IPS-18c (cell line): ENCODE data around the gene TULP4.

Experiments
- H3K4me3 ChIP-seq: 2 replicates; pipeline ENCODE4 v1.7.0; 2013; ENCODE audit warnings: low read depth, mild to moderate bottlenecking, low read length, moderate library complexity; ENCODE audit not compliant: insufficient read depth
- H3K9me3 ChIP-seq: one replicate; pipeline ENCODE4 v1.6.1; 2013; ENCODE audit warnings: mild to moderate bottlenecking, low read length, moderate library complexity; ENCODE audit not compliant: control insufficient read depth, insufficient read depth

TULP4 gene

GRCh38 chr6:158312165-158312564, at the start of gene TULP4:
Gene TULP4 (plus strand): TSS chr6:158312465. CDS start chr6:158314017, 1,552 bp downstream.
- Histone ChIP-seq H3K9me3 (no peaks in the 10 kb centered on the region), H3K4me3 (no peak within 1 kb of the TSS)

GRCh38 chr6:158262755-158263154, 49.5 kb upstream of the TULP4 start:
- H3K9me3 ChIP-seq: peaks cover 2% of the 10 kb centered on the region
- H3K4me3 ChIP-seq: no peak overlapping the region

- Histone ChIP-seq H3K9me3 (peaks cover 2% of the 10 kb centered on the region), H3K4me3 (no peak overlapping the region)
These were observed 48.1 kb upstream of the TULP4 start for GRCh38 chr6:158264180-158264579.

GRCh38 chr6:158266131-158266530, 46.1 kb upstream of the TULP4 start:
- H3K4me3 ChIP-seq: no peak overlapping the region
- H3K9me3 ChIP-seq: no peaks in the 10 kb centered on the region

- no peak overlapping the region for H3K4me3 ChIP-seq
- H3K9me3 ChIP-seq: no peaks in the 10 kb centered on the region
These were observed 43.7 kb upstream of the TULP4 start for GRCh38 chr6:158268361-158269147.

GRCh38 chr6:158269657-158270056, 42.6 kb upstream of the TULP4 start:
- no peaks in the 10 kb centered on the region for H3K9me3 ChIP-seq
- no peak overlapping the region for H3K4me3 ChIP-seq

GRCh38 chr6:158270389-158271127, 41.7 kb upstream of the TULP4 start:
- H3K9me3 ChIP-seq: no peaks in the 10 kb centered on the region

GRCh38 chr6:158272324-158272723, 39.9 kb upstream of the TULP4 start:
- Histone ChIP-seq H3K4me3 (no peak overlapping the region), H3K9me3 (no peaks in the 10 kb centered on the region)

More at GRCh38 chr6:158270389-158271127, 41.7 kb upstream of the TULP4 start:
- H3K4me3 ChIP-seq: no peak overlapping the region

- H3K9me3 ChIP-seq: no peaks in the 10 kb centered on the region
- H3K4me3 ChIP-seq: no peak overlapping the region
These were observed 34.3 kb upstream of the TULP4 start for GRCh38 chr6:158278004-158278403.

GRCh38 chr6:158279615-158280014, 32.6 kb upstream of the TULP4 start:
- Histone ChIP-seq H3K4me3 (no peak overlapping the region), H3K9me3 (no peaks in the 10 kb centered on the region)

GRCh38 chr6:158283304-158283980, 28.8 kb upstream of the TULP4 start:
- H3K4me3 ChIP-seq: no peak overlapping the region

GRCh38 chr6:158284007-158284875, 28.0 kb upstream of the TULP4 start:
- Histone ChIP-seq H3K9me3 (no peaks in the 10 kb centered on the region), H3K4me3 (no peak overlapping the region)

More at GRCh38 chr6:158283304-158283980, 28.8 kb upstream of the TULP4 start:
- H3K9me3 ChIP-seq: no peaks in the 10 kb centered on the region

- H3K4me3 ChIP-seq: no peak overlapping the region
- H3K9me3 ChIP-seq: no peaks in the 10 kb centered on the region
These were observed 27.2 kb upstream of the TULP4 start for GRCh38 chr6:158284876-158285655.

- no peak overlapping the region for H3K4me3 ChIP-seq
- no peaks in the 10 kb centered on the region for H3K9me3 ChIP-seq
These were observed 26.6 kb upstream of the TULP4 start for GRCh38 chr6:158285656-158286021.

- H3K4me3 ChIP-seq: no peak overlapping the region
- H3K9me3 ChIP-seq: no peaks in the 10 kb centered on the region
These were observed 25.9 kb upstream of the TULP4 start for GRCh38 chr6:158286413-158286812.

- Histone ChIP-seq H3K4me3 (no peak overlapping the region), H3K9me3 (no peaks in the 10 kb centered on the region)
These were observed 25.2 kb upstream of the TULP4 start for GRCh38 chr6:158287047-158287446.
